HepG2 (cell line): Measurements from ENCODE around the gene CDCA4. TPM values are rescaled to one million over a fixed set of nuclear protein-coding genes. Genes with fewer than 3 reads are reported as not detected.

Source experiments
- HIC2 ChIP-seq: sonication (generic); formaldehyde crosslinking; IDR thresholded peaks from 2 replicates; pipeline ENCODE4 v1.9.0; 2022; ENCODE audit warnings: low read depth, missing genetic modification reagents
- HMGXB4 ChIP-seq, 2 experiments: sonication (generic) in 1 of 2; formaldehyde crosslinking in 1 of 2; IDR thresholded peaks; 2 replicates each; pipeline versions ENCODE4 v1.4.0 to v1.6.1; 2018 to 2020; ENCODE audit warnings: missing genetic modification reagents in 2 of 2, borderline replicate concordance in 1 of 2, low read depth in 1 of 2, mild to moderate bottlenecking in 1 of 2, missing biosample characterization in 1 of 2
- HNRNPLL ChIP-seq: fragments of 200-400 bp; formaldehyde crosslinking; IDR thresholded peaks from 2 replicates; pipeline ENCODE4 v1.6.1; 2017; ENCODE audit warnings: mild to moderate bottlenecking, low read depth, low read length; ENCODE audit not compliant: poor library complexity, severe bottlenecking
- HOXA7 ChIP-seq: sonication (generic); formaldehyde crosslinking; IDR thresholded peaks from 2 replicates; pipeline ENCODE4 v1.8.1; 2022; ENCODE audit warnings: mild to moderate bottlenecking, missing genetic modification reagents, moderate library complexity
- HOXA9 ChIP-seq: sonication (generic); formaldehyde crosslinking; IDR thresholded peaks from 2 replicates; pipeline ENCODE4 v1.8.1; 2022; ENCODE audit warnings: missing genetic modification reagents, mild to moderate bottlenecking, moderate library complexity, borderline replicate concordance
- MTA1 ChIP-seq: sonication (generic); formaldehyde crosslinking; IDR thresholded peaks from 2 replicates; pipeline ENCODE4 v1.4.0; 2020; ENCODE audit warnings: missing genetic modification reagents, mild to moderate bottlenecking, borderline replicate concordance
- ZNF160 ChIP-seq: sonication (generic); formaldehyde crosslinking; IDR thresholded peaks from 2 replicates; pipeline ENCODE4 v1.8.0; 2022; ENCODE audit warnings: mild to moderate bottlenecking, inconsistent platforms, missing genetic modification reagents
- ZNF260 ChIP-seq: sonication (generic); formaldehyde crosslinking; IDR thresholded peaks from 2 replicates; pipeline ENCODE4 v1.4.0; 2020; ENCODE audit warnings: missing genetic modification reagents, low read depth, mild to moderate bottlenecking, borderline replicate concordance
- ZNF451 ChIP-seq: sonication (generic); formaldehyde crosslinking; IDR thresholded peaks from 2 replicates; pipeline ENCODE4 v1.5.0; 2020; ENCODE audit warnings: mild to moderate bottlenecking, missing genetic modification reagents
- ZNF570 ChIP-seq: sonication (generic); formaldehyde crosslinking; IDR thresholded peaks from 2 replicates; pipeline ENCODE4 v1.4.0; 2020; ENCODE audit warnings: mild to moderate bottlenecking, missing genetic modification reagents, borderline replicate concordance
- ZNF720 ChIP-seq: sonication (generic); formaldehyde crosslinking; IDR thresholded peaks from 2 replicates; pipeline ENCODE4 v1.4.0; 2020; ENCODE audit warnings: missing genetic modification reagents
- polyA plus RNA-seq, 8 experiments: library from polyadenylated mRNA; depleted of rRNA in 3 of 8; stranded (reverse) in 7 of 8; unstranded in 1 of 8; fragments of >200 nt; fragmentation: Illumina TruSeq in 4 of 8; extraction: Trizol in 4 of 8; gene quantifications; 2 replicates each; pipeline versions ENCODE4 v1.2.1 to v1.2.3, GENCODE V29; 2011 to 2016; ENCODE audit warnings: low read depth in 4 of 8, missing spikeins in 1 of 8, mixed read lengths in 1 of 8; ENCODE audit not compliant: insufficient read depth in 1 of 8
- total RNA-seq, 5 experiments: library from RNA; depleted of rRNA; stranded (reverse); fragments of >200 nt; fragmentation: Illumina TruSeq; extraction: Trizol; gene quantifications; 2 replicates each; pipeline ENCODE4 v1.2.3, GENCODE V29; 2016; ENCODE audit warnings: low read depth in 1 of 5
- TF ChIP-seq, protein P1 (sequence below): sonication (generic); formaldehyde crosslinking; IDR thresholded peaks from 2 replicates; pipeline ENCODE4 v1.5.1; 2020; ENCODE audit warnings: mild to moderate bottlenecking, missing genetic modification reagents, moderate library complexity
- TF ChIP-seq, protein P2 (sequence below): sonication (generic); formaldehyde crosslinking; IDR thresholded peaks from 2 replicates; pipeline ENCODE4 v1.4.0; 2020; ENCODE audit warnings: missing genetic modification reagents
- TF ChIP-seq, protein P3 (sequence below): sonication (generic); formaldehyde crosslinking; conservative IDR thresholded peaks from 2 replicates; pipeline ENCODE4 v1.4.0; 2020; ENCODE audit warnings: missing genetic modification reagents

Gene CDCA4
- total and polyA plus RNA-seq, 2 of the 13 experiments (the other 11 are each of a cell fraction or from before 2014, with no cell fraction given), result 19.7 to 43.1 TPM

DNA sequence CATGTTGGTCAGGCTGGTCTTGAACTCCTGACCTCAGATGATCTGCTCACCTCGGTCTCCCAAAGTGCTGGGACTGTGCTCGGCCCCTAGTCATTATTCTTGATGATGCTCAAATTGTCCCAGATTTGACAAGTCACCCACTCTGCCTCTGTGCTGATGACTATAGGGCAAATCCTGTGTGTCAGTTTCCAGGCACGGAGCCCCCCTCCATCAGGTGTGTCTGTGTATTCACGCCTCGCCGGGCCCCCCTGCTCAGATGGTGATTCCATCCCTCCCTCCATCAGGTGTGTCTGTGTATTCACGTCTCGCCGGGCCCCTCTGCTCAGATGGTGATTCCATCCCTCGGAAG, 48.6 kb upstream of the CDCA4 start (continued):
- TF ChIP-seq HMGXB4 (CRISPR knock-in tag; IDR thresholded peaks at IDR 0.05; ENCODE audit: borderline replicate concordance in 1 of 2, low read depth in 1 of 2), result no peak
- no peak for TF ChIP-seq ZNF570
- no peak for TF ChIP-seq ZNF720 (CRISPR knock-in tag)
- no peak for TF ChIP-seq ZNF451 (CRISPR knock-in tag)
- TF ChIP-seq, protein P1, sequence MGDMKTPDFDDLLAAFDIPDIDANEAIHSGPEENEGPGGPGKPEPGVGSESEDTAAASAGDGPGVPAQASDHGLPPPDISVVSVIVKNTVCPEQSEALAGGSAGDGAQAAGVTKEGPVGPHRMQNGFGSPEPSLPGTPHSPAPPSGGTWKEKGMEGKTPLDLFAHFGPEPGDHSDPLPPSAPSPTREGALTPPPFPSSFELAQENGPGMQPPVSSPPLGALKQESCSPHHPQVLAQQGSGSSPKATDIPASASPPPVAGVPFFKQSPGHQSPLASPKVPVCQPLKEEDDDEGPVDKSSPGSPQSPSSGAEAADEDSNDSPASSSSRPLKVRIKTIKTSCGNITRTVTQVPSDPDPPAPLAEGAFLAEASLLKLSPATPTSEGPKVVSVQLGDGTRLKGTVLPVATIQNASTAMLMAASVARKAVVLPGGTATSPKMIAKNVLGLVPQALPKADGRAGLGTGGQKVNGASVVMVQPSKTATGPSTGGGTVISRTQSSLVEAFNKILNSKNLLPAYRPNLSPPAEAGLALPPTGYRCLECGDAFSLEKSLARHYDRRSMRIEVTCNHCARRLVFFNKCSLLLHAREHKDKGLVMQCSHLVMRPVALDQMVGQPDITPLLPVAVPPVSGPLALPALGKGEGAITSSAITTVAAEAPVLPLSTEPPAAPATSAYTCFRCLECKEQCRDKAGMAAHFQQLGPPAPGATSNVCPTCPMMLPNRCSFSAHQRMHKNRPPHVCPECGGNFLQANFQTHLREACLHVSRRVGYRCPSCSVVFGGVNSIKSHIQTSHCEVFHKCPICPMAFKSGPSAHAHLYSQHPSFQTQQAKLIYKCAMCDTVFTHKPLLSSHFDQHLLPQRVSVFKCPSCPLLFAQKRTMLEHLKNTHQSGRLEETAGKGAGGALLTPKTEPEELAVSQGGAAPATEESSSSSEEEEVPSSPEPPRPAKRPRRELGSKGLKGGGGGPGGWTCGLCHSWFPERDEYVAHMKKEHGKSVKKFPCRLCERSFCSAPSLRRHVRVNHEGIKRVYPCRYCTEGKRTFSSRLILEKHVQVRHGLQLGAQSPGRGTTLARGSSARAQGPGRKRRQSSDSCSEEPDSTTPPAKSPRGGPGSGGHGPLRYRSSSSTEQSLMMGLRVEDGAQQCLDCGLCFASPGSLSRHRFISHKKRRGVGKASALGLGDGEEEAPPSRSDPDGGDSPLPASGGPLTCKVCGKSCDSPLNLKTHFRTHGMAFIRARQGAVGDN, result no peak
- TF ChIP-seq MTA1 (CRISPR knock-in tag), result no peak
- TF ChIP-seq HNRNPLL, result no peak
- TF ChIP-seq, protein P2, sequence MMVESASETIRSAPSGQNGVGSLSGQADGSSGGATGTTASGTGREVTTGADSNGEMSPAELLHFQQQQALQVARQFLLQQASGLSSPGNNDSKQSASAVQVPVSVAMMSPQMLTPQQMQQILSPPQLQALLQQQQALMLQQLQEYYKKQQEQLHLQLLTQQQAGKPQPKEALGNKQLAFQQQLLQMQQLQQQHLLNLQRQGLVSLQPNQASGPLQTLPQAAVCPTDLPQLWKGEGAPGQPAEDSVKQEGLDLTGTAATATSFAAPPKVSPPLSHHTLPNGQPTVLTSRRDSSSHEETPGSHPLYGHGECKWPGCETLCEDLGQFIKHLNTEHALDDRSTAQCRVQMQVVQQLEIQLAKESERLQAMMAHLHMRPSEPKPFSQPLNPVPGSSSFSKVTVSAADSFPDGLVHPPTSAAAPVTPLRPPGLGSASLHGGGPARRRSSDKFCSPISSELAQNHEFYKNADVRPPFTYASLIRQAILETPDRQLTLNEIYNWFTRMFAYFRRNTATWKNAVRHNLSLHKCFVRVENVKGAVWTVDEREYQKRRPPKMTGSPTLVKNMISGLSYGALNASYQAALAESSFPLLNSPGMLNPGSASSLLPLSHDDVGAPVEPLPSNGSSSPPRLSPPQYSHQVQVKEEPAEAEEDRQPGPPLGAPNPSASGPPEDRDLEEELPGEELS (CRISPR knock-in tag), result no peak
- no peak for TF ChIP-seq ZNF160 (CRISPR knock-in tag)
- TF ChIP-seq, protein P3, sequence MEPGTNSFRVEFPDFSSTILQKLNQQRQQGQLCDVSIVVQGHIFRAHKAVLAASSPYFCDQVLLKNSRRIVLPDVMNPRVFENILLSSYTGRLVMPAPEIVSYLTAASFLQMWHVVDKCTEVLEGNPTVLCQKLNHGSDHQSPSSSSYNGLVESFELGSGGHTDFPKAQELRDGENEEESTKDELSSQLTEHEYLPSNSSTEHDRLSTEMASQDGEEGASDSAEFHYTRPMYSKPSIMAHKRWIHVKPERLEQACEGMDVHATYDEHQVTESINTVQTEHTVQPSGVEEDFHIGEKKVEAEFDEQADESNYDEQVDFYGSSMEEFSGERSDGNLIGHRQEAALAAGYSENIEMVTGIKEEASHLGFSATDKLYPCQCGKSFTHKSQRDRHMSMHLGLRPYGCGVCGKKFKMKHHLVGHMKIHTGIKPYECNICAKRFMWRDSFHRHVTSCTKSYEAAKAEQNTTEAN (CRISPR knock-in tag), result no peak
- no peak for TF ChIP-seq HIC2
- TF ChIP-seq HOXA7, result no peak
- no peak for TF ChIP-seq ZNF260 (CRISPR knock-in tag)
- no peak for TF ChIP-seq HOXA9 (CRISPR knock-in tag)
- TF ChIP-seq, all 625 proteins: peak for 0
